WTC11 (cell line): ENCODE measurements around the gene C10orf71. TPM values are rescaled to one million over a fixed set of nuclear protein-coding genes. Genes with fewer than 3 reads are reported as not detected.

Experiments
- ATAC-seq: fragments of 200-7000 bp; cut with Tn5 transposase; 2 replicates; pipeline ENCODE4 v1.10.0; 2021; ENCODE audit warnings: mild to moderate bottlenecking, moderate library complexity
- CTCF ChIA-PET: fragments of 300-600 bp; sonication (Branson Sonifier 250); formaldehyde crosslinking; loops from one replicate; lab custom pipeline; 2021; ENCODE audit warnings: antibody characterized with exemption; lab: Charles Lee
- POLR2A ChIA-PET: fragments of 350-600 bp; sonication (Branson Sonifier 250); formaldehyde crosslinking; loops from one replicate; lab custom pipeline; 2021; ENCODE audit warnings: antibody characterized with exemption; lab: Charles Lee
- DNase-seq: peaks from one replicate; pipeline ENCODE4 v3.0.0; 2021; ENCODE audit warnings: low spot score
- H3K27ac Mint-ChIP-seq: 2 replicates; pipeline ENCODE4 v1.8.0; 2021; ENCODE audit warnings: mixed read lengths
- H3K27me3 Mint-ChIP-seq: 2 replicates; pipeline ENCODE4 v1.8.0; 2021; ENCODE audit warnings: low read depth, mild to moderate bottlenecking, moderate library complexity, mixed read lengths
- H3K36me3 Mint-ChIP-seq: 2 replicates; pipeline ENCODE4 v1.8.0; 2021; ENCODE audit warnings: mixed read lengths
- H3K4me1 Mint-ChIP-seq: 2 replicates; pipeline ENCODE4 v1.8.0; 2022; ENCODE audit warnings: mixed read lengths
- H3K4me3 Mint-ChIP-seq: 2 replicates; pipeline ENCODE4 v1.8.0; 2021; ENCODE audit warnings: mild to moderate bottlenecking, moderate library complexity, mixed read lengths
- H3K9me3 Mint-ChIP-seq: 2 replicates; pipeline ENCODE4 v1.8.0; 2021; ENCODE audit warnings: mixed read lengths
- AR ChIP-seq: fragments of 250-450 bp; sonication (Bioruptor Pico); IDR thresholded peaks from 2 replicates; pipeline ENCODE4 v1.9.0; 2021; ENCODE audit warnings: mild to moderate bottlenecking
- CREM ChIP-seq: sonication (generic); formaldehyde crosslinking; IDR thresholded peaks from 2 replicates; pipeline ENCODE4 v1.8.1; 2022; ENCODE audit warnings: mild to moderate bottlenecking, missing genetic modification reagents, moderate library complexity
- EMX1 ChIP-seq: fragments of 250-450 bp; sonication (Bioruptor Pico); IDR thresholded peaks from 2 replicates; pipeline ENCODE4 v1.8.0; 2021; ENCODE audit warnings: mild to moderate bottlenecking
- ETV6 ChIP-seq: sonication (generic); formaldehyde crosslinking; IDR thresholded peaks from 2 replicates; pipeline ENCODE4 v1.8.1; 2022; ENCODE audit warnings: mild to moderate bottlenecking, missing genetic modification reagents
- FOXK1 ChIP-seq: sonication (generic); formaldehyde crosslinking; IDR thresholded peaks from 2 replicates; pipeline ENCODE4 v1.8.0; 2022; ENCODE audit warnings: mild to moderate bottlenecking, moderate library complexity, missing genetic modification reagents
- SMAD3 ChIP-seq: sonication (generic); formaldehyde crosslinking; IDR thresholded peaks from 2 replicates; pipeline ENCODE4 v1.8.0; 2022; ENCODE audit warnings: missing genetic modification reagents, mild to moderate bottlenecking, borderline replicate concordance
- TCF7 ChIP-seq: sonication (generic); formaldehyde crosslinking; IDR thresholded peaks from 2 replicates; pipeline ENCODE4 v1.8.0; 2022; ENCODE audit warnings: mild to moderate bottlenecking, low read depth, missing genetic modification reagents, moderate library complexity
- ZBTB21 ChIP-seq: sonication (generic); formaldehyde crosslinking; IDR thresholded peaks from 2 replicates; pipeline ENCODE4 v1.8.1; 2023; ENCODE audit warnings: mild to moderate bottlenecking, missing genetic modification reagents, borderline replicate concordance
- ZNF281 ChIP-seq: sonication (generic); formaldehyde crosslinking; IDR thresholded peaks from 2 replicates; pipeline ENCODE4 v1.8.0; 2023; ENCODE audit warnings: mild to moderate bottlenecking, missing genetic modification reagents
- ZNF317 ChIP-seq: sonication (generic); formaldehyde crosslinking; IDR thresholded peaks from 2 replicates; pipeline ENCODE4 v1.8.1; 2023; ENCODE audit warnings: low read depth, mild to moderate bottlenecking, moderate library complexity, missing genetic modification reagents, borderline replicate concordance
- ZNF425 ChIP-seq: fragments of 250-450 bp; sonication (Bioruptor Pico); conservative IDR thresholded peaks from 2 replicates; pipeline ENCODE4 v1.9.0; 2021; ENCODE audit warnings: mild to moderate bottlenecking
- ZNF532 ChIP-seq: fragments of 250-450 bp; sonication (Bioruptor Pico); IDR thresholded peaks from 2 replicates; pipeline ENCODE4 v1.9.0; 2021; ENCODE audit warnings: mild to moderate bottlenecking, borderline replicate concordance
- total RNA-seq: library from RNA; stranded (reverse); gene quantifications from 3 replicates; pipeline ENCODE4 v1.2.3, GENCODE V29; 2021

Gene C10orf71
- total RNA-seq, 1 experiment from 2014 or later, result not detected

- H3K4me3 Mint-ChIP-seq, result no peak overlapping the region
- H3K4me1 Mint-ChIP-seq, result peaks cover 21% of the 10 kb centered on the region
- ChIA-PET POLR2A (no interaction called here), CTCF (interaction anchor here (1.3 to 2.1 kb wide), 2 partner anchors 47 to 79 kb away, joined by 3 to 15 read pairs; no protein-coding TSS in a partner anchor)
- peaks cover 10% of the 10 kb centered on the region for H3K9me3 Mint-ChIP-seq
- TF ChIP-seq ZBTB21 (CRISPR knock-in tag) (0 out of 2 replicates have a peak, but pooled peaks have one; percentile 28), ZNF532 (CRISPR knock-in tag) (no peak), AR (no peak), EMX1 (CRISPR knock-in tag) (no peak), ZNF317 (CRISPR knock-in tag) (no peak), SMAD3 (CRISPR knock-in tag) (no peak), CREM (no peak), ZNF281 (CRISPR knock-in tag) (no peak)
- DNase-seq (no peak), ATAC-seq (peak; percentile 64)
- H3K36me3 Mint-ChIP-seq, result no peaks in the 10 kb centered on the region
- H3K27ac Mint-ChIP-seq, result 0 out of 2 replicates have a peak overlapping the region, but pooled peaks have one; percentile 41
- peaks cover 2% of the 10 kb centered on the region; the same call in 1 of the 2 replicates for H3K27me3 Mint-ChIP-seq
Observed at GRCh38 chr10:49360271-49361177, 61.6 kb downstream of the C10orf71 start.

- no peak overlapping the region for H3K27ac Mint-ChIP-seq
- DNase-seq (no peak), ATAC-seq (no peak)
- peaks cover 10% of the 10 kb centered on the region for H3K9me3 Mint-ChIP-seq
- H3K4me3 Mint-ChIP-seq, result no peak overlapping the region
- no peak for TF ChIP-seq FOXK1 (CRISPR knock-in tag)
- no peak for TF ChIP-seq ZNF425 (CRISPR knock-in tag)
- TF ChIP-seq TCF7 (CRISPR knock-in tag), result no peak
- no peak for TF ChIP-seq ETV6 (CRISPR knock-in tag)
- no peaks in the 10 kb centered on the region for H3K36me3 Mint-ChIP-seq
- ChIA-PET CTCF (interaction anchor here (1.1 to 2.1 kb wide), 3 partner anchors 47 to 79 kb away, joined by 3 to 15 read pairs (median 3); no protein-coding TSS in a partner anchor), POLR2A (no interaction called here)
- no peaks in the 10 kb centered on the region; the same call in 1 of the 2 replicates for H3K27me3 Mint-ChIP-seq
- peaks cover 21% of the 10 kb centered on the region for H3K4me1 Mint-ChIP-seq
Observed at GRCh38 chr10:49361178-49361554, 62.2 kb downstream of the C10orf71 start.
